ENCODE data around the gene SPDYE6. TPM values are rescaled to one million over a fixed set of nuclear protein-coding genes. Genes with fewer than 3 reads are reported as not detected.

The SPDYE6 gene
- total RNA-seq, 1 experiment from 2014 or later: not detected

- H3K27me3 Mint-ChIP-seq (ENCODE audit: unreplicated experiment): no peaks in the 10 kb centered on the region
- H3K4me3 Mint-ChIP-seq (ENCODE audit: low read depth, unreplicated experiment): peak overlapping the region; percentile 5
- intact Hi-C loops (cut with micrococcal nuclease; ENCODE audit: unreplicated experiment): no loop called here
- H3K27ac Mint-ChIP-seq (ENCODE audit: unreplicated experiment): peak overlapping the region; percentile 66
- H3K36me3 Mint-ChIP-seq (ENCODE audit: insufficient read depth, unreplicated experiment): peaks cover 43% of the 10 kb centered on the region
- CTCF ChIA-PET: interaction anchor here (0.5 to 1.4 kb wide), 5 partner anchors 11 to 1542 kb away, joined by 3 to 5 read pairs (median 4); no protein-coding TSS in a partner anchor
- DNase-seq: peak; percentile 71
- no peaks in the 10 kb centered on the region for H3K9me3 Mint-ChIP-seq (ENCODE audit: low read depth, unreplicated experiment)
- peaks cover 24% of the 10 kb centered on the region for H3K4me1 Mint-ChIP-seq (ENCODE audit: low read depth, unreplicated experiment)
- no TSS peak for BruUV-seq (replicated peaks)
- TF ChIP-seq CTCF (IDR thresholded peaks at IDR 0.05; ENCODE audit: unreplicated experiment): no peak
These were observed 37.2 kb upstream of the SPDYE6 start for GRCh38 chr7:102393467-102393866.

- no peak for DNase-seq
- no peaks in the 10 kb centered on the region for H3K27me3 Mint-ChIP-seq (ENCODE audit: unreplicated experiment)
These were observed 36.1 kb upstream of the SPDYE6 start for GRCh38 chr7:102392330-102392729.

GRCh38 chr7:102390697-102391484 lies 34.6 kb upstream of the SPDYE6 start:
- peak; percentile 78 for TF ChIP-seq CTCF (IDR thresholded peaks at IDR 0.05; ENCODE audit: unreplicated experiment)
- H3K36me3 Mint-ChIP-seq (ENCODE audit: insufficient read depth, unreplicated experiment): peaks cover 19% of the 10 kb centered on the region
- peak; percentile 85 for DNase-seq

More at GRCh38 chr7:102392330-102392729, 36.1 kb upstream of the SPDYE6 start:
- Mint-ChIP-seq H3K27ac (ENCODE audit: unreplicated experiment) (no peak overlapping the region), H3K4me3 (ENCODE audit: low read depth, unreplicated experiment) (no peak overlapping the region), H3K4me1 (ENCODE audit: low read depth, unreplicated experiment) (peaks cover 24% of the 10 kb centered on the region), H3K36me3 (ENCODE audit: insufficient read depth, unreplicated experiment) (peaks cover 33% of the 10 kb centered on the region), H3K9me3 (ENCODE audit: low read depth, unreplicated experiment) (no peaks in the 10 kb centered on the region)
- intact Hi-C loops (cut with micrococcal nuclease; ENCODE audit: unreplicated experiment): no loop called here
- BruUV-seq (replicated peaks): no TSS peak
- CTCF ChIA-PET: no interaction called here
- no peak for TF ChIP-seq CTCF (IDR thresholded peaks at IDR 0.05; ENCODE audit: unreplicated experiment)

GRCh38 chr7:102389810-102390209 lies 33.6 kb upstream of the SPDYE6 start:
- Mint-ChIP-seq H3K4me3 (ENCODE audit: low read depth, unreplicated experiment) (no peak overlapping the region), H3K27ac (ENCODE audit: unreplicated experiment) (no peak overlapping the region), H3K27me3 (ENCODE audit: unreplicated experiment) (no peaks in the 10 kb centered on the region), H3K36me3 (ENCODE audit: insufficient read depth, unreplicated experiment) (peaks cover 11% of the 10 kb centered on the region), H3K9me3 (ENCODE audit: low read depth, unreplicated experiment) (no peaks in the 10 kb centered on the region), H3K4me1 (ENCODE audit: low read depth, unreplicated experiment) (peaks cover 24% of the 10 kb centered on the region)
- CTCF ChIA-PET: no interaction called here
- no TSS peak for BruUV-seq (replicated peaks)
- intact Hi-C loops (cut with micrococcal nuclease; ENCODE audit: unreplicated experiment): loop anchor here (2.0 kb wide), 1 partner anchor 111 kb away; no protein-coding TSS in a partner anchor
- DNase-seq: no peak
- TF ChIP-seq CTCF (IDR thresholded peaks at IDR 0.05; ENCODE audit: unreplicated experiment): no peak

More at GRCh38 chr7:102390697-102391484, 34.6 kb upstream of the SPDYE6 start:
- Mint-ChIP-seq H3K9me3 (ENCODE audit: low read depth, unreplicated experiment) (no peaks in the 10 kb centered on the region), H3K27ac (ENCODE audit: unreplicated experiment) (no peak overlapping the region), H3K27me3 (ENCODE audit: unreplicated experiment) (no peaks in the 10 kb centered on the region), H3K4me1 (ENCODE audit: low read depth, unreplicated experiment) (peaks cover 24% of the 10 kb centered on the region), H3K4me3 (ENCODE audit: low read depth, unreplicated experiment) (no peak overlapping the region)
- intact Hi-C loops (cut with micrococcal nuclease; ENCODE audit: unreplicated experiment): loop anchor here (2.0 kb wide), 1 partner anchor 112 kb away; no protein-coding TSS in a partner anchor
- CTCF ChIA-PET: no interaction called here
- no TSS peak for BruUV-seq (replicated peaks)

Measured in Calu3 (cell line).